ENCODE data around the gene LINC01488.

Gene LINC01488

GRCh38 chr11:69515271-69516245, 34.1 kb downstream of the LINC01488 start:
- no peak for ATAC-seq
- TF ChIP-seq ZNF565 (CRISPR knock-in tag; conservative IDR thresholded peaks at IDR 0.05; ENCODE audit: low read depth) (no peak), TSHZ2 (CRISPR knock-in tag; IDR thresholded peaks at IDR 0.05) (no peak)

- TF ChIP-seq ESRRG (CRISPR knock-in tag; IDR thresholded peaks at IDR 0.05): no peak
- TF ChIP-seq GLIS3 (CRISPR knock-in tag; IDR thresholded peaks at IDR 0.05): no peak
- no peak for TF ChIP-seq ISL1 (CRISPR knock-in tag; IDR thresholded peaks at IDR 0.05)
- TF ChIP-seq TOX (CRISPR knock-in tag; IDR thresholded peaks at IDR 0.05; ENCODE audit: borderline replicate concordance): no peak
- no peak for TF ChIP-seq TCF4 (CRISPR knock-in tag; IDR thresholded peaks at IDR 0.05; ENCODE audit: borderline replicate concordance)
- no peak for TF ChIP-seq CSDC2 (CRISPR knock-in tag; IDR thresholded peaks at IDR 0.05)
- TF ChIP-seq BACH2 (CRISPR knock-in tag; IDR thresholded peaks at IDR 0.05; ENCODE audit: borderline replicate concordance): no peak
- TF ChIP-seq OSR1 (CRISPR knock-in tag; IDR thresholded peaks at IDR 0.05): no peak
- TF ChIP-seq ZNF565 (CRISPR knock-in tag; conservative IDR thresholded peaks at IDR 0.05; ENCODE audit: low read depth): no peak
- TF ChIP-seq ZFP3 (CRISPR knock-in tag; IDR thresholded peaks at IDR 0.05): no peak
- ATAC-seq: no peak
Measured at GRCh38 chr11:69516526-69516925, 35.1 kb downstream of the LINC01488 start.

GRCh38 chr11:69518081-69518950, 36.9 kb downstream of the LINC01488 start:
- TF ChIP-seq ISL1 (CRISPR knock-in tag; IDR thresholded peaks at IDR 0.05): no peak
- TF ChIP-seq CSDC2 (CRISPR knock-in tag; IDR thresholded peaks at IDR 0.05): no peak
- TF ChIP-seq GLIS3 (CRISPR knock-in tag; IDR thresholded peaks at IDR 0.05): no peak
- no peak for TF ChIP-seq PATZ1 (CRISPR knock-in tag; IDR thresholded peaks at IDR 0.05; ENCODE audit: borderline replicate concordance)
- ATAC-seq: no peak

- no peak for ATAC-seq
Measured at GRCh38 chr11:69520186-69520916, 38.9 kb downstream of the LINC01488 start.

GRCh38 chr11:69521457-69521856, 40.0 kb downstream of the LINC01488 start:
- ATAC-seq: no peak
- no peak for TF ChIP-seq GLIS3 (CRISPR knock-in tag; IDR thresholded peaks at IDR 0.05)
- no peak for TF ChIP-seq CSDC2 (CRISPR knock-in tag; IDR thresholded peaks at IDR 0.05)
- no peak for TF ChIP-seq ZNF565 (CRISPR knock-in tag; conservative IDR thresholded peaks at IDR 0.05; ENCODE audit: low read depth)
- no peak for TF ChIP-seq ZNF8 (CRISPR knock-in tag; IDR thresholded peaks at IDR 0.05)
- TF ChIP-seq TOX (CRISPR knock-in tag; IDR thresholded peaks at IDR 0.05; ENCODE audit: borderline replicate concordance): no peak
- no peak for TF ChIP-seq TSHZ2 (CRISPR knock-in tag; IDR thresholded peaks at IDR 0.05)
- no peak for TF ChIP-seq CSRNP3 (CRISPR knock-in tag; IDR thresholded peaks at IDR 0.05)
- TF ChIP-seq ARNTL (CRISPR knock-in tag; IDR thresholded peaks at IDR 0.05; ENCODE audit: borderline replicate concordance, low read depth): no peak
- TF ChIP-seq ZNF70 (CRISPR knock-in tag; IDR thresholded peaks at IDR 0.05): no peak
- TF ChIP-seq ZFP30 (CRISPR knock-in tag; IDR thresholded peaks at IDR 0.05): no peak

More at GRCh38 chr11:69520186-69520916, 38.9 kb downstream of the LINC01488 start:
- TF ChIP-seq CREB5 (CRISPR knock-in tag; IDR thresholded peaks at IDR 0.05; ENCODE audit: low read depth) (no peak), TOX (CRISPR knock-in tag; IDR thresholded peaks at IDR 0.05; ENCODE audit: borderline replicate concordance) (no peak), OSR1 (CRISPR knock-in tag; IDR thresholded peaks at IDR 0.05) (no peak), PPARA (CRISPR knock-in tag; IDR thresholded peaks at IDR 0.05; ENCODE audit: borderline replicate concordance) (no peak)
